MM.1S (cell line): ENCODE data around the gene KRCC1.
"Not testable (repeated sequence)": the region's sequence is repeated elsewhere in the genome, so short reads cannot be mapped to it uniquely, and the experiment has no call there.

Experiments
- CTCF ChIP-seq: fragments of 300-600 bp; sonication (generic); IDR thresholded peaks from 2 replicates; pipeline ENCODE4 v1.5.1; 2016; ENCODE audit warnings: antibody characterized with exemption, low read length, mixed read lengths
- EZH2 ChIP-seq: fragments of 300-600 bp; sonication (generic); optimal IDR thresholded peaks from 2 replicates; pipeline ENCODE3; 2017; ENCODE audit warnings: low read depth, mild to moderate bottlenecking, antibody characterized with exemption, low read length, mixed read lengths
- EZH2phosphoT487 ChIP-seq: fragments of 300-600 bp; sonication (generic); IDR thresholded peaks from 2 replicates; pipeline ENCODE4 v1.6.1; 2018; ENCODE audit warnings: antibody characterized with exemption, low read length

GRCh38 chr2:88000474-88000873 is 55.1 kb downstream of the KRCC1 start:
- not testable (repeated sequence) for TF ChIP-seq EZH2, CTCF, EZH2phosphoT487
